Esophagus squamous epithelium (tissue), 4 donors: ENCODE measurements around the gene ORAI3.

ENCODE experiments used
- CTCF ChIP-seq, 6 experiments: fragments of 450-650 bp in 4 of 6; fragments of 200-600 bp in 2 of 6; sonication (generic) in 2 of 6; IDR thresholded peaks; one replicate each; pipeline ENCODE4 v1.5.1; 2016 to 2019; ENCODE audit warnings: antibody characterized with exemption in 6 of 6, mild to moderate bottlenecking in 4 of 6, moderate library complexity in 4 of 6
- POLR2A ChIP-seq, 4 donors: fragments of 450-650 bp; IDR thresholded peaks; one replicate each; pipeline ENCODE4 v1.6.1; 2017; ENCODE audit warnings: antibody characterized with exemption in 4 of 4, mild to moderate bottlenecking in 4 of 4, moderate library complexity in 3 of 4

GRCh38 chr16:30901201-30902028 lies 47.5 kb upstream of the ORAI3 start:
- no peak for TF ChIP-seq POLR2A (IDR thresholded peaks at IDR 0.05)
- TF ChIP-seq CTCF (IDR thresholded peaks at IDR 0.05), result no peak
